Measurements from ENCODE around the gene RHBDL1. TPM values are rescaled to one million over a fixed set of nuclear protein-coding genes. Genes with fewer than 3 reads are reported as not detected.

The RHBDL1 gene
- polyA plus RNA-seq, 1 donor (not counting 4 experiments of a cell fraction or from before 2014, with no cell fraction given) = 0.71 TPM

DNA sequence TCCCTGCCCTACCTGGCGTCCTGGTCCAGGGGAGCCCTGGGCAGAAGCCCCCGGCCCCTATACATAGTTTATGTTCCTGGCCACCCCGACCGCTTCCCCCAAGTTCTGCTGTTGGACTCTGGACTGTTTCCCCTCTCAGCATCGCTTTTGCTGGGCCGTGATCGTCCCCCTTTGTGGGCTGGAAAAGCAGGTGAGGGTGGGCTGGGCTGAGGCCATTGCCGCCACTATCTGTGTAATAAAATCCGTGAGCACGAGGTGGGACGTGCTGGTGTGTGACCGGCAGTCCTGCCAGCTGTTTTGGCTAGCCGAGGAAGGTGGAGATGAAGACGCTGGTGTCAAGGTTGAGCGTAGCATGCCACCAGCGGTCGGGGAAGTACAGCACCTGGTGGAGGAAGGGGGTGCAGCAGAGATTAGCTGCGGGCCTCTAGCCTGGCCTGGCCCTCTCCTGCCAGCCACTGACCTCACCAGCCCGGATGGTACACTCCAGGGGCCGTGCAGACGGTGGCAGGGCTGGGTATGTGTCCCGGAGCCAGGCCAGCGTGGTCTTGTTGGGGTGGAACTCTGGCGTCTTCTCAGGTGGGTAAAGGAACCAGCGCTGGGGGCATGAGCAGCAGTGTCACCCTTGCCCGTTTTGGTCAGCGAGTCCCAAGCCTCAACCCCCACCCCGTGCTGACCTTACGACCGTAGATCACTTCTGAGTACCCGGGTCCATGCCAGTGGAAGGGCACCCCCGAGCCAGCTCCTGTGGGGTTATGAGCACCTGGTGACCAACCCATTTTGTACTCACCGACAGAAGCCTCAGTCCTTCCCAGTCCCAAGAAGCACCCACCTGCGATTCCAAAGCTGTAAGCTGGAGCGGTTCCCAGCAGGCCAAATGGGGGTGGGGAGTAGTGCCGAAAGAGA is 7.3 kb downstream of the RHBDL1 start:
- dilution Hi-C loops (cut with MboI; ENCODE audit: extremely low pct_ligation_motif_present, low sequenced_read_pairs) = no loop called here
- Histone ChIP-seq H3K27me3 (ENCODE audit: control insufficient read depth, extremely low read depth, insufficient read depth, low read length) (no peaks in the 10 kb centered on the region), H3K9me3 (ENCODE audit: control insufficient read depth, low read depth, low read length) (no peaks in the 10 kb centered on the region), H3K4me1 (ENCODE audit: control insufficient read depth, extremely low read depth, insufficient read depth, low read length) (peaks cover 29% of the 10 kb centered on the region), H4K20me1 (ENCODE audit: control insufficient read depth, extremely low read depth, insufficient read depth, low read length) (peaks cover 16% of the 10 kb centered on the region), H3K9ac (ENCODE audit: control insufficient read depth, extremely low read depth, insufficient read depth, low read length) (peak overlapping the region; percentile 60), H3K4me2 (ENCODE audit: control insufficient read depth, extremely low read depth, insufficient read depth, low read depth, low read length) (peak overlapping the region; percentile 80), H3K9me1 (ENCODE audit: control insufficient read depth, extremely low read depth, insufficient read depth, low read length) (no peaks in the 10 kb centered on the region), H2AFZ (ENCODE audit: control insufficient read depth, low read length) (no peak overlapping the region), H3K79me2 (ENCODE audit: control insufficient read depth, insufficient read depth, low read length) (peaks cover 37% of the 10 kb centered on the region), H3K36me3 (ENCODE audit: control insufficient read depth in 2 of 2, extremely low read depth in 1 of 2, insufficient read depth in 2 of 2, low read length in 2 of 2) (peaks cover 10 to 37% of the 10 kb centered on the region in 2 experiments), H3K4me3 (ENCODE audit: control insufficient read depth in 2 of 3, extremely low read depth in 1 of 3, insufficient read depth in 2 of 3, low read depth in 1 of 3, low read length in 3 of 3) (peak overlapping the region; percentile 60 to 68 (median 66)), H3K27ac (ENCODE audit: control insufficient read depth, insufficient read depth, low read length) (no peak overlapping the region)
- no peak for TF ChIP-seq EZH2 (IDR thresholded peaks at IDR 0.05; ENCODE audit: low read length)
- TF ChIP-seq, protein P1, sequence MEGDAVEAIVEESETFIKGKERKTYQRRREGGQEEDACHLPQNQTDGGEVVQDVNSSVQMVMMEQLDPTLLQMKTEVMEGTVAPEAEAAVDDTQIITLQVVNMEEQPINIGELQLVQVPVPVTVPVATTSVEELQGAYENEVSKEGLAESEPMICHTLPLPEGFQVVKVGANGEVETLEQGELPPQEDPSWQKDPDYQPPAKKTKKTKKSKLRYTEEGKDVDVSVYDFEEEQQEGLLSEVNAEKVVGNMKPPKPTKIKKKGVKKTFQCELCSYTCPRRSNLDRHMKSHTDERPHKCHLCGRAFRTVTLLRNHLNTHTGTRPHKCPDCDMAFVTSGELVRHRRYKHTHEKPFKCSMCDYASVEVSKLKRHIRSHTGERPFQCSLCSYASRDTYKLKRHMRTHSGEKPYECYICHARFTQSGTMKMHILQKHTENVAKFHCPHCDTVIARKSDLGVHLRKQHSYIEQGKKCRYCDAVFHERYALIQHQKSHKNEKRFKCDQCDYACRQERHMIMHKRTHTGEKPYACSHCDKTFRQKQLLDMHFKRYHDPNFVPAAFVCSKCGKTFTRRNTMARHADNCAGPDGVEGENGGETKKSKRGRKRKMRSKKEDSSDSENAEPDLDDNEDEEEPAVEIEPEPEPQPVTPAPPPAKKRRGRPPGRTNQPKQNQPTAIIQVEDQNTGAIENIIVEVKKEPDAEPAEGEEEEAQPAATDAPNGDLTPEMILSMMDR (optimal IDR thresholded peaks at IDR 0.05 in 1 of 3, IDR thresholded peaks at IDR 0.05 in 1 of 3, conservative IDR thresholded peaks at IDR 0.05 in 1 of 3; ENCODE audit: extremely low read depth in 1 of 3, insufficient read depth in 2 of 3, low read length in 3 of 3) = no peak
- no peak for DNase-seq (ENCODE audit: low read depth, low spot score)
- FAIRE-seq = no peak

DNA sequence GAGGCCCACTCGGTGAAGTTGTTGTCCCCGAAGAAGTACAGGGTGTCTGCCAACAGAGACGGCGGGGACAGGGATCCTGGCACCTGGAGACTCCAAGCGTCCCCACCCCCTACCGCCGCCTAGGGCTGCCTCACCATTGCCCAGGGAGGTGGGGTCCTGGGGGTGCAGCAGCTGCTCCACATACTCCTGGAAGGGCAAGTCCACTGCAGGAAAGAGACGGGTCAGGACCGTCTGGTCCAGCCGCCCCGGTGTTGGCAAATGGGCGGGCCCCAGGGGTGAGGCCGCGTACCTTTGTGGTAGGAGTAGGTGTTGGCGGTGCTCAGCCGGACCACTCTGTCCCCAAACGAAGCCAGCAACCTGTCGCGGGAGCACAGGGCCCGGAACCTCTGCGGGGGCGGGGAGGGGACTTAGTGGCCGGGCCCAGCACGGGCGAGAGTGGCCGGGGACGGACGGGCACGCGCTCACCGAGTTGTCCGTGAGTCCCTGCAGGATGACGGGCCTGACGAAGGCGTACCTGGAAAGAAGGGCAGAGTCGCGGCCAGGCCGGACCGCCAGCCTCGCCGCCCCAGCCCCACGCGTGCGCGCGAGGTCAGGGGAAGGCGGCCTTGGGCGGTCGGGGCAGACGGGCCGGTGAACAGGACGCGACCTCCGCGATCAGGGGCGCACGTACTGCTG is 8.1 kb downstream of the RHBDL1 start:
- Histone ChIP-seq H3K4me3 (ENCODE audit: control insufficient read depth in 2 of 3, extremely low read depth in 1 of 3, insufficient read depth in 2 of 3, low read depth in 1 of 3, low read length in 3 of 3) (peak overlapping the region; percentile 60 to 68 (median 66)), H4K20me1 (ENCODE audit: control insufficient read depth, extremely low read depth, insufficient read depth, low read length) (peaks cover 16% of the 10 kb centered on the region), H3K27me3 (ENCODE audit: control insufficient read depth, extremely low read depth, insufficient read depth, low read length) (no peaks in the 10 kb centered on the region), H3K9me1 (ENCODE audit: control insufficient read depth, extremely low read depth, insufficient read depth, low read length) (no peaks in the 10 kb centered on the region), H3K4me2 (ENCODE audit: control insufficient read depth, extremely low read depth, insufficient read depth, low read depth, low read length) (peak overlapping the region; percentile 80), H3K79me2 (ENCODE audit: control insufficient read depth, insufficient read depth, low read length) (peaks cover 37% of the 10 kb centered on the region), H3K4me1 (ENCODE audit: control insufficient read depth, extremely low read depth, insufficient read depth, low read length) (peaks cover 27% of the 10 kb centered on the region), H3K9ac (ENCODE audit: control insufficient read depth, extremely low read depth, insufficient read depth, low read length) (peak overlapping the region; percentile 60), H2AFZ (ENCODE audit: control insufficient read depth, low read length) (no peak overlapping the region), H3K36me3 (ENCODE audit: control insufficient read depth in 2 of 2, extremely low read depth in 1 of 2, insufficient read depth in 2 of 2, low read length in 2 of 2) (peaks cover 12 to 37% of the 10 kb centered on the region in 2 experiments), H3K9me3 (ENCODE audit: control insufficient read depth, low read depth, low read length) (no peaks in the 10 kb centered on the region), H3K27ac (ENCODE audit: control insufficient read depth, insufficient read depth, low read length) (peak overlapping the region; percentile 31)
- DNase-seq (ENCODE audit: low read depth, low spot score) (no peak), FAIRE-seq (no peak)
- dilution Hi-C loops (cut with MboI; ENCODE audit: extremely low pct_ligation_motif_present, low sequenced_read_pairs) = no loop called here
- no peak for TF ChIP-seq EZH2 (IDR thresholded peaks at IDR 0.05; ENCODE audit: low read length)
- TF ChIP-seq, protein P1 (optimal IDR thresholded peaks at IDR 0.05 in 1 of 3, IDR thresholded peaks at IDR 0.05 in 1 of 3, conservative IDR thresholded peaks at IDR 0.05 in 1 of 3; ENCODE audit: extremely low read depth in 1 of 3, insufficient read depth in 2 of 3, low read length in 3 of 3) = no peak
